Large intestine (tissue), 12 donors: ENCODE results near the gene TCL1B. TPM values are rescaled to one million over a fixed set of nuclear protein-coding genes. Genes with fewer than 3 reads are reported as not detected.

Experiments used
- DNase-seq, 2 donors: peaks; one replicate each; pipeline versions ENCODE4 v3.0.0 to v3.0.0-alpha.2; 2013
- H3K27ac ChIP-seq: one replicate; pipeline ENCODE4 v1.5.1; 2013; ENCODE audit warnings: low read length
- H3K27me3 ChIP-seq: 2 replicates; pipeline ENCODE4 v1.6.1; 2013; ENCODE audit warnings: low read length; ENCODE audit not compliant: control insufficient read depth, insufficient read depth
- H3K36me3 ChIP-seq: 2 replicates; pipeline ENCODE4 v1.6.1; 2013; ENCODE audit warnings: low read length; ENCODE audit not compliant: control insufficient read depth, insufficient read depth
- H3K4me1 ChIP-seq: one replicate; pipeline ENCODE4 v1.6.1; 2013; ENCODE audit warnings: low read length; ENCODE audit not compliant: control insufficient read depth, insufficient read depth
- H3K4me3 ChIP-seq: one replicate; pipeline ENCODE4 v1.5.1; 2013; ENCODE audit warnings: low read length
- H3K9me3 ChIP-seq: one replicate; pipeline ENCODE4 v1.6.1; 2013; ENCODE audit warnings: mild to moderate bottlenecking, low read depth, low read length, moderate library complexity; ENCODE audit not compliant: control insufficient read depth
- WGBS: methylation state at CpG from one replicate; pipeline ENCODE4 v1.1.5; 2013; ENCODE audit warnings: low lambda C conversion rate; ENCODE audit not compliant: insufficient coverage; 5-methylcytosine and 5-hydroxymethylcytosine counted together
- long read RNA-seq, 11 donors: transcript quantifications; one replicate each; lab custom pipeline, GENCODE V29; 2026
- polyA plus RNA-seq: library from polyadenylated mRNA; unstranded; fragments of 120-200 nt; gene quantifications from one replicate; pipeline ENCODE4 v1.2.1, GENCODE V29; 2013

The TCL1B gene
- polyA plus RNA-seq: 0.03 TPM
- long read RNA-seq, donor 1: 0 reads
- long read RNA-seq, donor 2: 0 reads
- long read RNA-seq, donor 3: 0 reads
- long read RNA-seq, donor 4: 0 reads
- long read RNA-seq, donor 5: 0 reads
- long read RNA-seq, donor 6: 0 reads
- long read RNA-seq, donor 7: 0 reads
- long read RNA-seq, donor 8: 0 reads
- long read RNA-seq, donor 9: 0 reads
- long read RNA-seq, donor 10: 0 reads
- long read RNA-seq, donor 11: 0 reads

GRCh38 chr14:95685978-95686922 lies at the start of gene TCL1B:
TCL1B (plus strand) TSS chr14:95686426; CDS start chr14:95686468, 42 bp downstream.
- Histone ChIP-seq H3K27me3 (peaks cover 4% of the 10 kb centered on the region), H3K36me3 (no peaks in the 10 kb centered on the region), H3K4me3 (no peak within 1 kb of the TSS), H3K9me3 (no peaks in the 10 kb centered on the region), H3K27ac (no peak within 1 kb of the TSS), H3K4me1 (no peaks in the 10 kb centered on the region)
- DNase-seq: no peak
- WGBS: no CpG with 5 or more reads among the region's 38 CpGs

- peaks cover 3% of the 10 kb centered on the region for H3K27me3 ChIP-seq
- no CpG with 5 or more reads among the region's 3 CpGs for WGBS
- no peak overlapping the region for H3K27ac ChIP-seq
- H3K4me1 ChIP-seq: no peaks in the 10 kb centered on the region
- no peaks in the 10 kb centered on the region for H3K9me3 ChIP-seq
- DNase-seq: no peak
- no peaks in the 10 kb centered on the region for H3K36me3 ChIP-seq
- no peak overlapping the region for H3K4me3 ChIP-seq
Observed at GRCh38 chr14:95644981-95645380, 41.2 kb upstream of the TCL1B start.

GRCh38 chr14:95645389-95645996 lies 40.7 kb upstream of the TCL1B start:
- Histone ChIP-seq H3K4me3 (no peak overlapping the region), H3K9me3 (no peaks in the 10 kb centered on the region), H3K27me3 (peaks cover 3% of the 10 kb centered on the region), H3K4me1 (no peaks in the 10 kb centered on the region), H3K27ac (no peak overlapping the region), H3K36me3 (no peaks in the 10 kb centered on the region)
- no CpG with 5 or more reads among the region's 10 CpGs for WGBS
- no peak for DNase-seq

GRCh38 chr14:95647926-95648325 lies 38.3 kb upstream of the TCL1B start:
- DNase-seq: no peak
- Histone ChIP-seq H3K27me3 (peaks cover 7% of the 10 kb centered on the region), H3K9me3 (no peaks in the 10 kb centered on the region), H3K4me1 (no peaks in the 10 kb centered on the region), H3K4me3 (no peak overlapping the region), H3K27ac (no peak overlapping the region), H3K36me3 (no peaks in the 10 kb centered on the region)
- no CpG with 5 or more reads among the region's 3 CpGs for WGBS

- no peaks in the 10 kb centered on the region for H3K36me3 ChIP-seq
- no peaks in the 10 kb centered on the region for H3K9me3 ChIP-seq
- H3K4me3 ChIP-seq: no peak overlapping the region
- no peak overlapping the region for H3K27ac ChIP-seq
- DNase-seq: no peak
- peaks cover 7% of the 10 kb centered on the region for H3K27me3 ChIP-seq
- no peaks in the 10 kb centered on the region for H3K4me1 ChIP-seq
- no CpG with 5 or more reads among the region's 7 CpGs for WGBS
Observed at GRCh38 chr14:95649230-95649629, 37.0 kb upstream of the TCL1B start.

- no peak overlapping the region for H3K27ac ChIP-seq
- no peaks in the 10 kb centered on the region for H3K36me3 ChIP-seq
- H3K4me1 ChIP-seq: no peaks in the 10 kb centered on the region
- H3K27me3 ChIP-seq: peaks cover 10% of the 10 kb centered on the region
- WGBS: no CpG with 5 or more reads among the region's 7 CpGs
- no peak for DNase-seq
- no peaks in the 10 kb centered on the region for H3K9me3 ChIP-seq
- no peak overlapping the region for H3K4me3 ChIP-seq
Observed at GRCh38 chr14:95651028-95651427, 35.2 kb upstream of the TCL1B start.

- DNase-seq: no peak
- Histone ChIP-seq H3K36me3 (no peaks in the 10 kb centered on the region), H3K27ac (no peak overlapping the region), H3K27me3 (peaks cover 10% of the 10 kb centered on the region), H3K9me3 (no peaks in the 10 kb centered on the region), H3K4me3 (no peak overlapping the region), H3K4me1 (no peaks in the 10 kb centered on the region)
- WGBS: no CpG with 5 or more reads among the region's 5 CpGs
Observed at GRCh38 chr14:95651821-95652583, 34.2 kb upstream of the TCL1B start.

- no peaks in the 10 kb centered on the region for H3K36me3 ChIP-seq
- no peak for DNase-seq
- H3K27me3 ChIP-seq: peaks cover 8% of the 10 kb centered on the region
- no peaks in the 10 kb centered on the region for H3K4me1 ChIP-seq
- H3K27ac ChIP-seq: no peak overlapping the region
- no CpG with 5 or more reads among the region's 2 CpGs for WGBS
- H3K9me3 ChIP-seq: no peaks in the 10 kb centered on the region
- no peak overlapping the region for H3K4me3 ChIP-seq
Observed at GRCh38 chr14:95652690-95653089, 33.5 kb upstream of the TCL1B start.

- no peak for DNase-seq
Observed at GRCh38 chr14:95655461-95655860, 30.8 kb upstream of the TCL1B start.

GRCh38 chr14:95656634-95657033 lies 29.6 kb upstream of the TCL1B start:
- Histone ChIP-seq H3K4me1 (no peaks in the 10 kb centered on the region), H3K4me3 (no peak overlapping the region), H3K9me3 (no peaks in the 10 kb centered on the region), H3K27ac (no peak overlapping the region), H3K36me3 (no peaks in the 10 kb centered on the region), H3K27me3 (peaks cover 30% of the 10 kb centered on the region)
- WGBS: 75% methylated on average over 2 of the region's 5 CpGs
- no peak for DNase-seq

More at GRCh38 chr14:95655461-95655860, 30.8 kb upstream of the TCL1B start:
- Histone ChIP-seq H3K9me3 (no peaks in the 10 kb centered on the region), H3K4me3 (no peak overlapping the region), H3K27ac (no peak overlapping the region), H3K4me1 (no peaks in the 10 kb centered on the region), H3K36me3 (no peaks in the 10 kb centered on the region), H3K27me3 (peaks cover 23% of the 10 kb centered on the region)
- WGBS: 44% methylated on average over 1 of the region's 1 CpG
